NB4 (cell line): ENCODE results near the gene SCART1.

Experiments
- CTCF ChIP-seq: IDR thresholded peaks from one replicate; pipeline ENCODE4 v1.5.1; 2012; ENCODE audit warnings: low read depth, low read length
- POLR2A ChIP-seq: IDR thresholded peaks from 2 replicates; pipeline ENCODE4 v1.6.1; 2011; ENCODE audit warnings: mild to moderate bottlenecking; ENCODE audit not compliant: insufficient read length; ENCODE audit errors: extremely low read depth

DNA sequence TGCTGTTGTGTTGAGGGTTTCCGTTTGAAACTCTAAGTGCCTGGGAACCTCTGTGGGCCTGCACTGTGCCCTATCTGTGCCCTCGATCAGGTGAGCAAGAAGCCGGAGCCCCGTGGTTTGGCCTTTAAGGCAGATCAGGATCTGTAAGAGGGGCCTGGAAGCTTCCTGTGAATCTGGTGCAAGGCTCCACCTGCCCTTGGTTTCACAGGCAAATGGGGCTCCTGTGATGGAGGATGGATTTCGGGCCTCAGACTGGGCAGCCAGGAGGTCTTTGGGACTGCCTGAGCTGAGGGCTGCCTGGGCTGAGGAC lies 21.6 kb downstream of the SCART1 start:
- no peak for TF ChIP-seq CTCF
- no peak for TF ChIP-seq POLR2A
